ENCODE measurements around the gene UROS.

Gene UROS

GRCh38 chr10:125761961-125762360 lies 61.1 kb downstream of the UROS start:
- H3K4me2 ChIP-seq (ENCODE audit: low read length): no peak overlapping the region
- peaks cover 89% of the 10 kb centered on the region for H3K36me3 ChIP-seq (ENCODE audit: control insufficient read depth, low read length)
- TF ChIP-seq CTCF (IDR thresholded peaks at IDR 0.05; ENCODE audit: low read depth, low read length, poor library complexity, severe bottlenecking) (no peak), EZH2phosphoT487 (IDR thresholded peaks at IDR 0.05; ENCODE audit: borderline replicate concordance, low read length) (no peak)
- no peaks in the 10 kb centered on the region for H3K4me1 ChIP-seq (ENCODE audit: control insufficient read depth, low read length)
- no peaks in the 10 kb centered on the region for H3K9me3 ChIP-seq (ENCODE audit: control insufficient read depth, insufficient read depth, low read length)
- no peaks in the 10 kb centered on the region for H3F3A ChIP-seq (ENCODE audit: control insufficient read depth, insufficient read depth)
- no peaks in the 10 kb centered on the region for H3K9me2 ChIP-seq (replicated peaks; ENCODE audit: control insufficient read depth, low read length)
- no peaks in the 10 kb centered on the region for H3K27me3 ChIP-seq (ENCODE audit: control insufficient read depth, low read length)
- H4K20me1 ChIP-seq (ENCODE audit: control insufficient read depth, insufficient read depth, low read depth, low read length): no peaks in the 10 kb centered on the region
- no peak overlapping the region for H3K27ac ChIP-seq (ENCODE audit: low read depth, low read length)
- no peak overlapping the region for H3K4me3 ChIP-seq (ENCODE audit: low read length)
- no peaks in the 10 kb centered on the region for H3K79me2 ChIP-seq (ENCODE audit: control insufficient read depth, low read length)

GRCh38 chr10:125757742-125758141 lies 65.3 kb downstream of the UROS start:
- no peaks in the 10 kb centered on the region for H3K9me2 ChIP-seq (replicated peaks; ENCODE audit: control insufficient read depth, low read length)
- TF ChIP-seq EZH2phosphoT487 (IDR thresholded peaks at IDR 0.05; ENCODE audit: borderline replicate concordance, low read length): no peak
- TF ChIP-seq CTCF (IDR thresholded peaks at IDR 0.05; ENCODE audit: low read depth, low read length, poor library complexity, severe bottlenecking): no peak
- peaks cover 5% of the 10 kb centered on the region; the same call in 1 of the 2 replicates for H3K79me2 ChIP-seq (ENCODE audit: control insufficient read depth, low read length)
- H3K4me1 ChIP-seq (ENCODE audit: control insufficient read depth, low read length): no peaks in the 10 kb centered on the region
- no peaks in the 10 kb centered on the region for H4K20me1 ChIP-seq (ENCODE audit: control insufficient read depth, insufficient read depth, low read depth, low read length)
- H3K36me3 ChIP-seq (ENCODE audit: control insufficient read depth, low read length): peaks cover 94% of the 10 kb centered on the region
- H3K9me3 ChIP-seq (ENCODE audit: control insufficient read depth, insufficient read depth, low read length): no peaks in the 10 kb centered on the region
- no peak overlapping the region for H3K4me2 ChIP-seq (ENCODE audit: low read length)
- H3K27ac ChIP-seq (ENCODE audit: low read depth, low read length): no peak overlapping the region
- no peaks in the 10 kb centered on the region for H3K27me3 ChIP-seq (ENCODE audit: control insufficient read depth, low read length)
- H3K4me3 ChIP-seq (ENCODE audit: low read length): no peak overlapping the region
- H3F3A ChIP-seq (ENCODE audit: control insufficient read depth, insufficient read depth): 0 out of 2 replicates have a peak, but pooled peaks cover 2% of the 10 kb centered on the region

- Histone ChIP-seq H3K9me3 (ENCODE audit: control insufficient read depth, insufficient read depth, low read length) (no peaks in the 10 kb centered on the region), H3K79me2 (ENCODE audit: control insufficient read depth, low read length) (peaks cover 5% of the 10 kb centered on the region; the same call in 1 of the 2 replicates), H4K20me1 (ENCODE audit: control insufficient read depth, insufficient read depth, low read depth, low read length) (no peaks in the 10 kb centered on the region), H3K9me2 (replicated peaks; ENCODE audit: control insufficient read depth, low read length) (no peaks in the 10 kb centered on the region), H3K4me2 (ENCODE audit: low read length) (no peak overlapping the region), H3F3A (ENCODE audit: control insufficient read depth, insufficient read depth) (0 out of 2 replicates have a peak, but pooled peaks cover 2% of the 10 kb centered on the region), H3K4me1 (ENCODE audit: control insufficient read depth, low read length) (no peaks in the 10 kb centered on the region), H3K27me3 (ENCODE audit: control insufficient read depth, low read length) (no peaks in the 10 kb centered on the region), H3K27ac (ENCODE audit: low read depth, low read length) (no peak overlapping the region), H3K36me3 (ENCODE audit: control insufficient read depth, low read length) (peaks cover 94% of the 10 kb centered on the region), H3K4me3 (ENCODE audit: low read length) (no peak overlapping the region)
- no peak for TF ChIP-seq EZH2phosphoT487 (IDR thresholded peaks at IDR 0.05; ENCODE audit: borderline replicate concordance, low read length)
- TF ChIP-seq CTCF (IDR thresholded peaks at IDR 0.05; ENCODE audit: low read depth, low read length, poor library complexity, severe bottlenecking): no peak
These were observed 66.1 kb downstream of the UROS start for GRCh38 chr10:125756853-125757487.
